Left forelimb (tissue), 1 donor: Measurements from ENCODE around the gene PCDHA13.
"Not testable (repeated sequence)": the region's sequence is repeated elsewhere in the genome, so short reads cannot be mapped to it uniquely, and the experiment has no call there.

Experiments used
- DNase-seq: peaks from one replicate; pipeline ENCODE4 v3.0.0-alpha.2; 2018; ENCODE audit warnings: low spot score

The PCDHA13 gene

DNA sequence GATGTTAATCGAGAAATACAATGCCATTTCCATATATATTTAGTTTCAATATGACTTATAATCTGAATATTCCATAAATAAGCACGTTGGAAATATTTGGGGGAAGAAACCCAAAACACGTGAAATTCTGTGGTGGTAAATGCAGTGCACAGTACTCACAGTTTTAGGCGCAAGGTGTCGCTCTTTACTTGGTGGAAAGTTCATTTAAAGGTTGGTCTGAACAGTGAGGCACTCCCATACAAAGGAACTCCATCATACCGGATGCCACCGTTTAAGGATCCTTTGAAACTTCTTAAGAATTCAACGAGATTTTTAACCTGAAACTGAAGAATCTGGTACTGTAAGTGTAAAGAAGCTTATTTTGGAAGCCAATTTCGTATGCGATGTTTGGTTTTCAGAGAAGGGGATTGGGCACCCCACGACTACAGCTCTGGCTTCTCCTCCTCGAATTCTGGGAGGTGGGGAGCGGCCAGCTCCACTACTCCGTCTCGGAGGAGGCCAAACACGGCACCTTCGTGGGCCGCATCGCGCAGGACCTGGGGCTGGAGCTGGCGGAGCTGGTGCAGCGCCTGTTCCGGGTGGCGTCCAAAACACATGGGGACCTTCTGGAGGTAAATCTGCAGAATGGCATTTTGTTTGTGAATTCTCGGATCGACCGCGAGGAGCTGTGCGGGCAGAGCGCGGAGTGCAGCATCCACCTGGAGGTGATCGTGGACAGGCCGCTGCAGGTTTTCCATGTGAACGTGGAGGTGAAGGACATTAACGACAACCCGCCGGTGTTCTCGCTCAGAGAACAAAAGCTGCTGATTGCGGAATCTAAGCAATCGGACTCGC, 13.0 kb upstream of the PCDHA13 start, which contains the start of gene PCDHA11:
TSS of gene PCDHA11 (plus strand) at position 237 of the 834 bp plus-strand sequence. CDS start at position 384, 147 bp downstream.
- no peak for DNase-seq

DNA sequence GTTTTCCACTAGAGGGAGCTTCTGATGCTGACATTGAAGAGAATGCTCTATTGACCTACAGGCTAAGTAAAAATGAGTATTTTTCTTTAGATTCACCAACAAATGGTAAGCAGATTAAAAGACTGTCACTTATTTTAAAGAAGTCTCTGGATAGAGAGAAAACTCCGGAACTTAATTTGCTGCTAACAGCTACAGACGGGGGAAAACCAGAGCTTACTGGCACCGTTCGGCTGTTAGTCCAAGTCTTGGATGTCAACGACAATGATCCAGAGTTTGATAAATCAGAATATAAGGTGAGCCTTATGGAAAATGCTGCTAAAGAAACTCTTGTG, 12.4 kb upstream of the PCDHA13 start:
- no peak for DNase-seq

DNA sequence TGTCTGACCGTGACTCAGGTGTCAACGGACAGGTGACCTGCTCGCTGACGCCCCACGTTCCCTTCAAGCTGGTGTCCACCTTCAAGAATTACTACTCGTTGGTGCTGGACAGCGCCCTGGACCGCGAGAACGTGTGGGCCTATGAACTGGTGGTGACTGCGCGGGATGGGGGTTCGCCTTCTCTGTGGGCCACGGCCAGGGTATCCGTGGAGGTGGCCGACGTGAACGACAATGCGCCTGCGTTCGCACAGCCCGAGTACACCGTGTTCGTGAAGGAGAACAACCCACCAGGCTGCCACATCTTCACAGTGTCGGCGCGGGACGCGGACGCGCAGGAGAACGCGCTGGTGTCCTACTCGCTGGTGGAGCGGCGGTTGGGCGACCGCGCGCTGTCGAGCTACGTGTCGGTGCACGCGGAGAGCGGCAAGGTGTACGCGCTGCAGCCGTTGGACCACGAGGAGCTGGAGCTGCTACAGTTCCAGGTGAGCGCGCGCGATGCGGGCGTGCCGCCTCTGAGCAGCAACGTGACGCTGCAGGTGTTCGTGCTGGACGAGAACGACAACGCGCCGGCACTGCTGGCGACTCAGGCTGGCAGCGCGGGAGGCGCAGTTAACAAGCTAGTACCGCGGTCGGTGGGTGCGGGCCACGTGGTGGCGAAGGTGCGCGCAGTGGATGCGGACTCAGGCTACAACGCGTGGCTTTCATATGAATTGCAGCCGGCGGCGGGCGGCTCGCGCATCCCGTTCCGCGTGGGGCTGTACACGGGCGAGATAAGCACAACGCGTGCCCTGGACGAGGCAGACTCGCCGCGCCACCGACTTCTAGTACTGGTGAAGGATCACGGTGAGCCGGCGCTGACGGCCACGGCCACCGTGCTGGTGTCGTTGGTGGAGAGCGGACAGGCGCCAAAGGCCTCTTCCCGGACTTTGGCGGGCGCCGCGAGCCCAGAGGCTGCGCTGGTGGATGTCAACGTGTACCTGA, 11.4 kb upstream of the PCDHA13 start:
- no peak for DNase-seq

DNA sequence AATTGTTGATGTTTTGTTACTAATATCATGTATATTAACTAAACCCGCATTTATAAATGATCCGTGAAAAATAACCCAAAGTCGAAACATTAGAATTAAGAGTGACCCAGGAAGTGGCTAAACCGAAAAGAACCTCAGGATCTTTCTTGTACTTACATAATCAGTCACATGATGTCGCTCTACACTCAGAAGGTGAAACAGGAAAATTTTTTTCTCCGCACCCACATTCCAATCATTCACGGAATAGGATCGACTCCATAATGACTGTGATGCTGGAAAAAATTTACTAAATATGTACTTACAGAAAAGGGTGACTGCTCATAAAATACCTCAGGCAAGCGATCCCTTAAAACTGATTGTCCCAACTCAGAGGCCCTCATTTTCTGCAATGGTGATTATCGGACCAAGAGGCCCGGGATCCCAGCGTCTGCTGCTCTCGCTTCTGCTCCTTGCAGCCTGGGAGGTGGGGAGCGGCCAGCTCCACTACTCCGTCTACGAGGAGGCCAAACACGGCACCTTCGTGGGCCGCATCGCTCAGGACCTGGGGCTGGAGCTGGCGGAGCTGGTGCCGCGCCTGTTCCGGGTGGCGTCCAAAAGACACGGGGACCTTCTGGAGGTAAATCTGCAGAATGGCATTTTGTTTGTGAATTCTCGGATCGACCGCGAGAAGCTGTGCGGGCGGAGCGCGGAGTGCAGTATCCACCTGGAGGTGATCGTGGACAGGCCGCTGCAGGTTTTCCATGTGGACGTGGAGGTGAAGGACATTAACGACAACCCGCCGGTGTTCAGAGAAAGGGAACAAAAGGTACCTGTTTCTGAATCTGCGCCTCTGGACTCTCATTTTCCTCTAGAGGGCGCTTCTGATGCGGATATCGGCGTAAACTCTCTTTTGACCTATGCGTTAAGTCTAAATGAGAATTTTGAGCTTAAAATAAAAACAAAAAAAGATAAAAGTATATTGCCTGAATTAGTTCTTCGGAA, 6.5 kb upstream of the PCDHA13 start, which contains the start of gene PCDHA12:
TSS of gene PCDHA12 (plus strand) at position 224 of the 981 bp plus-strand sequence. CDS start at position 389, 165 bp downstream.
- DNase-seq, result no peak

DNA sequence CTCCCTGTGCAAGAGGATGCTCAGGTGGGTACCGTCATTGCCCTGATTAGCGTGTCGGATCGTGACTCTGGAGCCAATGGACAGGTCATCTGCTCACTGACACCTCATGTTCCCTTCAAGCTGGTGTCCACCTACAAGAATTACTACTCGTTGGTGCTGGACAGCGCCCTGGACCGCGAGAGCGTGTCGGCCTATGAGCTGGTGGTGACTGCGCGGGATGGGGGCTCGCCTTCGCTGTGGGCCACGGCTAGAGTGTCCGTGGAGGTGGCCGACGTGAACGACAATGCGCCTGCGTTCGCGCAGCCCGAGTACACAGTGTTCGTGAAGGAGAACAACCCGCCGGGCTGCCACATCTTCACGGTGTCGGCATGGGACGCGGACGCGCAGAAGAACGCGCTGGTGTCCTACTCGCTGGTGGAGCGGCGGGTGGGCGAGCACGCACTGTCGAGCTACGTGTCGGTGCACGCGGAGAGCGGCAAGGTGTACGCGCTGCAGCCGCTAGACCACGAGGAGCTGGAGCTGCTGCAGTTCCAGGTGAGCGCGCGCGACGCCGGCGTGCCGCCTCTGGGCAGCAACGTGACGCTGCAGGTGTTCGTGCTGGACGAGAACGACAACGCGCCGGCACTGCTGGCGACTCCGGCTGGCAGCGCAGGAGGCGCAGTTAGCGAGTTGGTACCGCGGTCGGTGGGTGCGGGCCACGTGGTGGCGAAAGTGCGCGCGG, 5.2 kb upstream of the PCDHA13 start:
- DNase-seq, result not testable (repeated sequence)

DNA sequence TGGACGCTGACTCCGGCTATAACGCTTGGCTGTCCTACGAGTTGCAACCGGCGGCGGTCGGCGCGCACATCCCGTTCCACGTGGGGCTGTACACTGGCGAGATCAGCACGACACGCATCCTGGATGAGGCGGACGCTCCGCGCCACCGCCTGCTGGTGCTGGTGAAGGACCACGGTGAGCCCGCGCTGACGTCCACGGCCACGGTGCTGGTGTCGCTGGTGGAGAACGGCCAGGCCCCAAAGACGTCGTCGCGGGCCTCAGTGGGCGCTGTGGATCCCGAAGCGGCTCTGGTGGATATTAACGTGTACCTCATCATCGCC, 4.7 kb upstream of the PCDHA13 start:
- no peak for DNase-seq

DNA sequence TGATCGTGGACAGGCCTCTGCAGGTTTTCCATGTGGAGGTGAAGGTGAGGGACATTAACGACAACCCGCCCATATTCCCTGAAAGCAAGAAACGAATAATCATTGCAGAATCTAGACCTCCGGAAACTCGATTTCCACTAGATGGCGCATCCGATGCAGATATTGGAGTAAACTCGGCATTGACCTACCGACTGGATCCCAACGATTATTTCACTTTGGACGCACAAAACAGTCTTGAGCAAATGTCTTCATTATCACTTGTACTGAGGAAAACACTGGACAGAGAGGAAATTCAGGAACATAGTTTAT, 621 bp downstream of the PCDHA13 start:
- DNase-seq, result no peak

DNA sequence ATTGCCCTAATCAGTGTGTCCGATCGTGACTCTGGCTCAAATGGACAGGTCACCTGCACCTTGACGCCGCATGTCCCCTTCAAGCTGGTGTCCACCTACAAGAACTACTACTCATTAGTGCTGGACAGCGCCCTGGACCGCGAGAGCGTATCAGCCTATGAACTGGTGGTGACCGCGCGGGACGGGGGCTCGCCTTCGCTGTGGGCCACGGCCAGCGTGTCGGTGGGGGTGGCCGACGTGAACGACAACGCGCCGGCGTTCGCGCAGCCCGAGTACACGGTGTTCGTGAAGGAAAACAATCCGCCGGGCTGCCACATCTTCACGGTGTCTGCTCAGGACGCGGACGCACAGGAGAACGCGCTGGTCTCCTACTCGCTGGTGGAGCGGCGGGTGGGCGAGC, 1.4 kb downstream of the PCDHA13 start:
- DNase-seq, result no peak

DNA sequence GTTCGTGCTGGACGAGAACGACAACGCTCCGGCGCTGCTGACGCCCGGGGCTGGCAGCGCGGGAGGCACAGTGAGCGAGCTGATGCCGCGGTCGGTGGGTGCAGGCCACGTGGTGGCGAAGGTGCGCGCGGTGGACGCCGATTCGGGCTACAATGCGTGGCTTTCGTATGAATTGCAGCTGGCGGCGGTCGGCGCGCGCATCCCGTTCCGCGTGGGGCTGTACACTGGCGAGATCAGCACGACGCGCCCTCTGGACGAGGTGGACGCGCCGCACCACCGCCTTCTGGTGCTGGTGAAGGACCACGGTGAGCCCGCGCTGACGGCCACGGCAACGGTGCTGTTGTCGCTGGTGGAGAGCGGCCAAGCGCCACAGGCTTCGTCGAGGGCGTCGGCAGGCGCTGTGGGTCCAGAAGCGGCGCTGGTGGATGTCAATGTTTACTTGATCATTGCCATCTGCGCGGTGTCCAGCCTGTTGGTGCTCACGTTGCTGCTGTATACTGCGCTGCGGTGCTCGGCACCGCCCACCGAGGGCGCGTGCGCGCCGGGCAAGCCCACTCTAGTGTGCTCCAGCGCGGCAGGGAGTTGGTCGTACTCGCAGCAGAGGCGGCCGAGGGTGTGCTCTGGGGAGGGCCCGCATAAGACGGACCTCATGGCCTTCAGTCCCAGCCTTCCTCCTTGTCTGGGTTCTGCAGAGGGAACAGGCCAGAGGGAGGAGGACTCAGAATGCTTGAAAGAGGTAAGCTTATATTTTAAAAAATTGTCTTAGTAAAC, 2.2 kb downstream of the PCDHA13 start:
- DNase-seq, result no peak

DNA sequence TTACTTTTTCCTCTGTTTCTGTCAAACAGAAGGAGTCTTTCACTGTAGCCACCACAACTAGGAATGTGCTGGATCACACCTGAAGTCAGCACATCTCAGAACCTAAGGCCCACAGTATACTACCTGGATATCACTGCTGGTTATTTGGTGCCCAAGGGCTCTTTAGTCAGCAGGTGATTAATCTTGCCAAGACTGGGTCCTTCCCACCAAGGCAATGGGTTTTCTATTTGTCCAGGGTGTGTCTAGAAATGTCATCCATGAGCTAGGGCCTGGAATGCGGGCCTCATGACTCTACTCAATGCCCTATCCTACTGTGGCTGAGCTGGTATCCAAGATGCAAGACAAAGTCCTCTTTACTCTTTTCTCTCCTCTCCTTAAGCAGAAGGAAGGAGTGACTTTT, 34.4 kb downstream of the PCDHA13 start:
- DNase-seq, result no peak

DNA sequence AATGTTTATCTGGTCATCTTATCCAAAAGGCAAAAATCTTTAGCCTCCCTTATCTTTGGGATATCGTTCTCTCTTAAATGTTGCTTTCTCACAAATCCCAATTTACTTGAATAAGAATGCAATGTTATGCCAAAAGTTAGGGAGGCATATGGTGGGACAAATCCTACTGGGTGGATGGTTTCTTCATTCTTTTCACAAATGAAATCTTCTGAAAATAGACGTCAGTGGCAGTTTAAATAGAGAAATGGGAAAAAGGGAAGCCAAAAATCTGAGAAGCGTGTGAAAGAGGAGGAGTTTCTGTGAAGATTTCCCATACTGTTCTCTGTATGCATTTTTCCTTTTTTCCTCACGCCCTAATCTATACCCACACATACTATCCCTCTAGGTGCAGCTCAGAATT, 41.7 kb downstream of the PCDHA13 start:
- DNase-seq, result no peak

DNA sequence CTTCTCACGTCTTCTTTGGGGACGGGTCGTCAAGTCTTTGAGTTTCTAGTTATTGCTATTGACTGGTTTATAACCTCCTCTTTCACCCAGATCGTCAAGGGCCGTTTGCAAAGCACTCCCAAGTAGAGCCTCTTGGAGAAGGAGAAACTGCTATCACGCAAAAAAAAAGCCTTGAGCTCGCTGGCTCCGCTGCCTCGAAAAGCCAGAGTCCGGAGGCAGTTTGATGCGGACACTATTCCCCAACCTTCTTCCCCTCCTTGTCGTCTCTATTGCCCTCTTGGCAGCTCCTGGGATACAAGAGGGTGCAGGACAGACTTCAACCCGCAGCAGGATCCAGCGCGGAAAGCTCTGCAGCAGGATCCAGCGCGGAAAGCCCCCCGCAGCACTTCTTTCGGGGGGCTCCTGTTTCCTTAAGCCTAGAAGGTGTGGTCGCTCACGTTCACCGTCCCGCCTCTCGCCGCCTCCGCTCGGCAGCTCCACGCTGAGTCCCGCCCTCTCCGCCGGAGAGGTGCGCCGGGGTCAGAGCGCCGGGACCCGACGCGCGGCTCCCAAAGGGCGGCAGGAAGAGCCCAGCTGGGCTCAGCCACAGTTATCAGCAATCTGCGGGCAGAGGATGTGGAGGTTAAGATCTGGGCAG, 44.0 kb downstream of the PCDHA13 start, which contains the start of gene PCDHAC1:
TSS of gene PCDHAC1 (plus strand) at position 494 of the 637 bp plus-strand sequence. CDS start 594 bp downstream, outside the sequence.
- DNase-seq, result no peak

DNA sequence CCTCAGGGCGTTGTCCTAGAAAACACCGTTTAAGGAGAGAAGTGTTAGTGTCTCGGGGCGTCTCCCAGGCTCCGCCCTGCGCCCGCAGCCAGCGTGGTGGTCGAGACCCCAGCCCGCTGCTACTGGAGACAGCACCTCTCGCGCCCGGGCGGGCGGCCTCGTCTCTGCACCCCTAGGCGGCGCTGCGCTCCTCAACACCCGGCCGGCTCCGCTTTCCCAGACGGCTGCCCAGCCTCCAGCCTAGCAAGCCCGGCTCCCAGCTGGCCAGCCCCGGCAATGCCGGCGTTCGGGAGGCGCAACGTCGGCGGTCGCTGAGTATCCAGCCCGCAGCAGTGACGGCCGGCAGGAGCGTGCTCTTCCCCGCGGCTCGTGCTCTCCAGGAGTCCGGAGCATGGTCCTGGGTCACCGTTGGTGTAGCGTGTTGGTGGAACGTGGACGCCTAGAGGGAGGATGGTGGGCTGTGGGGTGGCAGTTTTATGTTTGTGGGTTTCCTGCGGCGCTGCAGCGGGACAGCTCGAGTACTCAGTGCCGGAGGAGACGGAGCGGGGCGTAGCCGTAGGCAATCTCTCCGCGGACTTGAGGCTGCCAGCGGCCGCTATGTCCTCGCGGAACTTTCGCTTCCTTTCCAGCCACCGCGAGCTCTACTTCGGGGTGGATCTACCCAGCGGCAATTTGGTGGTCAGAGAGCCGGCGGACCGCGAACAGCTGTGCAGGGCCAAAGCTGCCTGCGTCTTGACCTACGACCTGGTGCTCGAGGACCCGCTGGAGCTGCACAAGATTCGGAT, 44.7 kb downstream of the PCDHA13 start:
- peak; percentile 84 for DNase-seq

DNA sequence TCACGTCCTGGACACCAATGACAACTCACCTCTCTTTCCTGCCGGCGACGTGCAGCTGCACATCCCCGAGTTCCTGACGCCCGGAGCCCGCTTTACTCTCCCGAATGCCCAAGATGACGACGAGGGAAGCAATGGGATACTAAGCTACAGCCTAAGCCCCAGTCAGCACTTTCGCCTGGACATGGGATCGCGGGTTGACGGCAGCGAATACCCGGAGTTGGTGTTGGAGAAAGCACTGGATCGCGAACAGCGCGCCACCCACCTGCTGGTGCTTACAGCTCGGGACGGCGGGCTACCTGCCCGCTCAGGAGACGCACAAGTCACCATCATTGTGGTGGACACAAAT, 45.3 kb downstream of the PCDHA13 start:
- DNase-seq, result no peak
